TTC549 (cell line): ENCODE measurements around the gene SLF2.

Experiments
- FAIRE-seq: peaks from 2 replicates; lab custom pipeline; 2012; peaks lifted over from hg19 to GRCh38; lab: Jason Lieb, UNC

SLF2 gene

GRCh38 chr10:100981178-100981772 is 68.5 kb downstream of the SLF2 start:
- no peak for FAIRE-seq

DNA sequence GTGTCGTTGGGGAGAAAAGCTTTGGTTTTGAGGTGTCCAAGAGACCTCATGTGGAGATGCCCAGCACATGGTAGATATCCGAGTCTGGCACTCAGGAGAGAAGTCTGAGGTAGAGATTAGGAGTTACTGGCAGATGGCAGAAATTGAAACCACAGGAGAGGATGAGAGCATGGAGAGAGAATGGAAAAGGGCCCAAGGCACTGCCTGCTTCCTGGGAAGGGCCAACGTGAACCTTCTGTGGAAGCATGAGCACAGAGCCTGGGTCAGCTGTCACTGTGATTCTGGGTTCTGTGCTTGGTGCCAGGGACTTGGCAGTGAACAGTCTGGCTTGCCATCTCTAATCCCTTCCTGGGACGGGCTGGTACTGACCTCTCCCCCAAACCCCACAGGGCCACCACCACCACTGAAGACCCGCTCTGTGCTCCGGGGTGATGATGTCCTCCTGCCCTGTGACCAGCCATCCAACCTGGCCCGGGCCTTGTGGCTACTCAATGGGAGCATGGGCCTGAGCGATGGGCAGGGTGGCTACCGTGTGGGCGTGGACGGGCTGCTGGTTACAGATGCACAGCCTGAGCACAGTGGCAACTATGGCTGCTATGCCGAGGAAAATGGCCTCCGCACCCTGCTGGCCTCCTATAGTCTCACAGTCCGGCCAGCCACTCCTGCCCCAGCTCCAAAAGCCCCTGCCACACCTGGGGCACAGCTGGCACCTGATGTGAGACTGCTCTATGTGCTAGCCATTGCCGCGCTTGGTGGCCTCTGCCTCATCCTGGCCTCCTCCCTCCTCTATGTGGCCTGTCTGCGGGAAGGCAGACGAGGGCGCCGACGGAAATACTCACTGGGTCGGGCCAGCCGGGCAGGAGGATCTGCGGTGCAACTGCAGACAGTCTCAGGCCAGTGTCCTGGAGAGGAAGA is 70.4 kb downstream of the SLF2 start:
- no peak for FAIRE-seq

DNA sequence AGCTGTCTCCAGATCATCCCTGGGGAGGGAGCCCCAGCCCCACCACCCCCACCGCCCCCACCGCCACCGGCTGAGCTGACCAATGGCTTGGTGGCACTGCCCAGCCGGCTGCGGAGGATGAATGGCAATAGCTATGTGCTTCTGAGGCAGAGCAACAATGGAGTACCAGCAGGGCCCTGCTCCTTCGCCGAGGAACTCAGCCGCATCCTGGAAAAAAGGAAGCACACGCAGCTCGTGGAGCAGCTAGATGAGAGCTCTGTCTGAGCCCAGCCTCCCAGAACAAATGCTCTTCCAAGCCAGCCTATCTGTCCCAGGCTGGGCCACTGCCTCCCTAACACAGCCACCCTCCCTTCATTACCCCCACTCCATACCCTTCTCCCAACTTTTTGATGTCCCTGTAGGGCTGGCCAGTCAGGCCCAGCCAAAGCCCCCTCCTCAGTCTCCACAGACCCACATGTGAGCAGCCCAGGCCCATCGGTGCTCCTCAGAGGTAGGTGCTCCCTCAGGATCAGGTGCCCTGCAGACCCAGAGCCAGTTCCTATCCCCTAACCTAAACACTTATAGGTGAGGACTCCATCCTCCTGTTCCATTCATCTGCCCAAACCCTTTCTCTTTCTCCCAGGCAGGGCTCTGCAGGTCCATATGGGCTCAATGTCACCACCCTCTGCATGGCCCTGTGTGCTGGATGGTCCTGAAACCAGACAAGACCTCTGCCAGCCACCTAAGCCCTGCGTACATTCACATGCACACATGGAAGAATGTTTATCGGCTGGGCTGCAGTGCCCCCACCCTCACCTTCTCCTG is 71.3 kb downstream of the SLF2 start:
- FAIRE-seq = no peak

DNA sequence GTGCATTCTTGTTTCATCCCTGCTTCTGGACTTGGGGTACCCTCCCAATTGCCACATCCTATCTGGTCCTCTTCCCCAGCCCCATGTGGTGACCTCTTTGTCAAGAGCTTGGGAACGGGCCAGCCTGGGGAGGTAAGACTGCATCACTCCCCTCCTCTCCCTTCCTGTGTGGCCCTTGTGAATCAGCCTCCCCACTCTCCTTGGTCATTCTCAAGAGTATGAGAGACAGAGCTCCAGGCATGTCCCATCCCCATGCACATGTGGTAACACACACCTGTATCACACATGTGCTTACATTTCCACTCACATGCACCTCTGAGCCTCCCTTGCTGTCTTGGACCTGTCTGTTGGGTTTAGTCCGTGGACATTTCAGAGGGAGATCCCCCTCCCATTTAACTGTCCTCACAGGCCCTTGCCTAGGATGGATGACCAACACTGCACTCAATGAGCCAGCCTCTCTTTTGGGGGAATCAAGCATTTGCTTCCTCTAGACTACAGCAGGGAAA is 72.0 kb downstream of the SLF2 start:
- no peak for FAIRE-seq

- no peak for FAIRE-seq
Measured at GRCh38 chr10:100985336-100985735, 72.6 kb downstream of the SLF2 start.

GRCh38 chr10:100986623-100986951 is 73.8 kb downstream of the SLF2 start:
- no peak for FAIRE-seq

GRCh38 chr10:100986952-100987684 is 74.4 kb downstream of the SLF2 start, which contains the start of the genes MRPL43 and TWNK:
TSS of gene MRPL43 (minus strand) at chr10:100987497. CDS start at chr10:100987443, 54 bp downstream.
TSS of gene TWNK (plus strand) at chr10:100987543. CDS start at chr10:100988211, 668 bp downstream.
- no peak for FAIRE-seq

DNA sequence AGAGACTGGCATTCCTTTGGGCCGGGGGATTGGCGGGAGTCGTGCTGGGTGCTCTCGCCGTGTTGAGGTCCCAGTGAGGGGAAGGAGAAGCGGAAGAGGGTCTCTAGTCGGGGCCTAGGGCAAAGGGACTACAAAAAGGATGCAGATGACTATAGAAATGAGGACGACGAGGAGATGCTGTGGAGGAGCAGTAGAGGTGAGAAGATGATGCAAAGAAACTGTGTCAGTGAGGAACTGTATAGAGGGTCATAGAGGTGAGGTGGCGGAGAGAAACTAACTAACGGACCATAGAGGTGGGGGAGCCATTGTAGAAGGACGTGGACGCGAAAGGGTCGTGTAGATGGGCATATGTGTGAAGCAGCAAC is 74.9 kb downstream of the SLF2 start:
- no peak for FAIRE-seq

DNA sequence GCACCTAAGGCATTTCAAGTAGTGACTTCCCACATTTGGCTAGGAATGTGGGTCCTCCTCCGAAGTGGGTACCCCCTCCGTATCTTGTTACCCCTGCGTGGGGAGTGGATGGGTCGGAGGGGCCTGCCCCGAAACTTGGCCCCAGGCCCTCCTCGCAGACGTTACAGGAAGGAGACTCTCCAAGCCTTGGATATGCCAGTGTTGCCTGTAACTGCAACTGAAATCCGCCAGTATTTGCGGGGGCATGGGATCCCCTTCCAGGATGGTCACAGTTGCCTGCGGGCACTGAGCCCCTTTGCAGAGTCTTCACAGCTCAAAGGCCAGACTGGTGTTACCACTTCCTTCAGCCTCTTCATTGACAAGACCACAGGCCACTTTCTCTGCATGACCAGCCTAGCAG is 75.4 kb downstream of the SLF2 start:
- FAIRE-seq = no peak

GRCh38 chr10:100989088-100989487 is 76.3 kb downstream of the SLF2 start:
- FAIRE-seq = no peak

DNA sequence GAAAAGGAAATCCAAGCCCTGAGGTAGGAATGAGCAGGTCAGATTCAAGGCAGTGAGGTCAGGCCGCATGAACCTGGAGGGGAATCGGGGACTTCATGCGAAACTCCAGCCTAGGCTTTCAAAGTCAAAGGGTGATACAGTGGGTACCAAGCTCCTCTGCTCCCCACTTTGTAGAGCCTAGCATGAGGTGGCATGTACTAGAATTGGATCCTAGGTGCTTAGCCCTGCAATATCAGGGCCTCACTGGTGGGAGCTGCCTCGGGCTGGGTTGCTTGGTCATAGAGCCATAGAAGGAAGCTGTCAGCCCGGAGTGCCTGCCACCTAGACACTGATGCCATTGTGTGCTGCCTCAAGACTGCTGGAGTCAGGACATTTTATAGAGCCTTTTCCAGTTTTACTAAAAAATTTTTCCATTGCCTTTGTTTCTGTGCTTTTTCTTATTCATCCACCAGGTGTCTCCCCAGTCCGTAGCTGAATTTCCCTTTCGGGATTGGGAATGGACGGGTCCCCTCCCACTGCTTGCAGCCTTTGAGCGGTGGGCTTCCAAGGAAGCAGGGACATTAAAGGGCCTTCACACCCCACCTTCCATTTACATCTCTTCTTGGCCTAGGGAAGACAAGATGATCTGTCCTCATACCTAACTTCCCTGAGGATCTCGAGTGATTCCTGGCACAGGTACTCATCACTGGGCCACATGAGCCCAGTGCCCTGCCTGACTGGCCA is 81.4 kb downstream of the SLF2 start:
- peak; percentile 36 for FAIRE-seq

DNA sequence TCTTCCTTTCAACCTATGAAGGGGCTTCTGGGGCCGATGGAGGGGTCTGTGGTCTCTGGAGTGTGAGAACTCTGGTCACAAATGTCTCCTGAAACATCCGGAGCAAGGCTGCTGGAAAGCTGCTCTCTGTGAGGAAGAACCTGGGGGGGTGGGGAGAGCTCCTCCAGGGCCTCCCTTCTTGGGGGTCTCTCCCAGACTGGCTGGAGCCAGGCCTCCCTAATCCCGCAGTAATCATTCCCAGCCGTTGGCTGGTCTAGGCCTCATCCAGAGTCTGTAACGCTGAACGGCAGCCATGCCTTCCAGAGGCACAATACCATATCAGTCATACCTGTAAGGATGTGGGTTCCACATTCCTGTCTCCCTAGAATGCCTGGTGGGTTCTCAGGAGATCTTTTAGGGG is 82.4 kb downstream of the SLF2 start:
- no peak for FAIRE-seq

DNA sequence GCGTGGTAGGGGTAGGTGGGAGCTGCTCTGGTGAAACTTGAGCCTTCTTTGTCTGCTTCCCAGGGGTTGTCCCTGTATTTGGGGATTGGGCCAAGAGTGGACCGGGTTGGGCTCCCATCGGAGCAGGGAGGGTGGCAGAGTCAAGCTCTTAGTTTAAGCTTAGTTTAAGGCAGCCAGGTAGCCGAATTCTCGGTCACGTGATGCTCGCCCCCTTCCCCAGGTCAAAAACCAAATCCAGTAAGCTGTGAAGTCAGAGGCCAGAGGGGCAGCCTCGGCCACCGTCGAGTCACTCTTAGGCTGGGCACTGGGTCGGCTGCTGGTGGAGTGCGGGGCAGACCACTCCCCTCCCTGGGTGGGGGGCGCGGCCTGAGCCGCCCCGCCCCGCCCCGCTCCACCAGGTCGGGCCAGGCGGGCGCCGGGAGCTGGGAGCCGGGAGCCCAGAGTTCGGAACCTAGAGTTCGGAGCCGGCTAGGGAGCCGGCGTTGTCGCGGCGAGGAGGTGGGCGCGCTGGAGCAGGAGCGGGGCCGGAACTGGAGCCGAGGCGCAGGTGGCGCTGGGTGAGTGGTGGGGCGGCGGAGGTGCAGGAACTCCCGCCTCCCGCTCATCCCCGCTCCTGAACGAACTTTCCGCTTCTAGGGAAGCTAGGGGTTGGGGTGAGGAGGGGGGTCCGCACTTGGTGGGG is 84.1 kb downstream of the SLF2 start:
- no peak for FAIRE-seq

GRCh38 chr10:100997360-100998182 is 84.8 kb downstream of the SLF2 start:
- no peak for FAIRE-seq

DNA sequence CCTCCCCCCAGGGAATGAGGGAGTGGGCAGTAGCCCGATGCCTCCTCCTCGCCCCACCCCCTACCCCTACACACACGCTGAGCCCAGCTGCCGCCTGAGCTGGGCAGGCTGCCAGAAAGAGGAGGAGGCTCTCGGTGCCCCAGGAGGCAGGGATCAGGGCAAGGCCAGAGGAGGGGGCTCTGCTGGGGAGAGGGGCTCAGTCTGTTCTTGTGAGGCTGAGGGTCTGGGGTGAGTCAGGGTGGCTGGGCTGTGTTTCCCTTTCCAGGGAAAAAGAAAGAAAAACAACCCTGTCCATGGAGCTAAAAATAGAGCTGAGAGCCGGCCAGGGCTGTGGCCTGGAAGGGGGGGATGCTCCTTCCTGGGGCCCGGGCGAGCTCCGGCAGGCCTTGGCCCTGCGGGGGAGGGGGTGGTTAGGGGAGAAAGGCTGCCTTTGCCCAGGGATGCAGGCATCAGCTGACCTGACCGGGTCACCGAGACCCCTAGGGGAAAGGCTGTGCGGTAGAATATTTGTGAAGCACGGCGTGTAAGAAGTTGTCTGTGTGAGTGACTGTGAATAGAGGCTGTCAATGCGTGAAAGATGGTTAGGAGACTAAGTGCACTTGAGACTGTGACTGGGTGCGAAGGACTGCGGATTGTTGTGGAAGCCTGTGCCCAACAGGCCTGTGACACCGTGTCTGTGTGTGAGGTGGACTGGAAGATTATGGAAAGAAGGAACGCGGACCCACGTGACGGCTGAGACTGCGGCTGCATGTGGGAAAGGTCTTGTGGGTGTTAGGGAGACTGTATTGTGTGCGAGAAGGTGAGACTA is 85.6 kb downstream of the SLF2 start:
- no peak for FAIRE-seq

- FAIRE-seq = no peak
Measured at GRCh38 chr10:100998991-100999741, 86.4 kb downstream of the SLF2 start.

GRCh38 chr10:100999742-101000126 is 87.0 kb downstream of the SLF2 start, which contains the start of gene LZTS2:
TSS of gene LZTS2 (plus strand) at chr10:100999808. CDS start at chr10:101002539, 2,731 bp downstream.
- no peak for FAIRE-seq
